Activated T-helper 2 cell treated with anti-CD3 and anti-CD28 coated beads, Interferon-gamma antibody, Interleukin-2, Interleukin-4, amounts not matched to agents 10 μg/mL and 5 μg/mL and 100 μg/mL, durations not matched to agents 14 hours and 24 hours and 36 hours (primary cell): ENCODE measurements around the gene ZNF711. TPM values are rescaled to one million over a fixed set of nuclear protein-coding genes. Genes with fewer than 3 reads are reported as not detected.
"Not testable (repeated sequence)": the region's sequence is repeated elsewhere in the genome, so short reads cannot be mapped to it uniquely, and the experiment has no call there.

Experiments used
- DNase-seq: peaks from one replicate; pipeline ENCODE4 v3.0.0; 2021; ENCODE audit warnings: low spot score
- H3K27ac Mint-ChIP-seq: one replicate; pipeline ENCODE4 v1.8.0; 2021; ENCODE audit warnings: mixed read lengths
- H3K27me3 Mint-ChIP-seq: one replicate; pipeline ENCODE4 v1.8.0; 2021; ENCODE audit warnings: low read depth, mixed read lengths
- H3K36me3 Mint-ChIP-seq: one replicate; pipeline ENCODE4 v1.8.0; 2021; ENCODE audit warnings: low read depth, mixed read lengths
- H3K4me1 Mint-ChIP-seq: one replicate; pipeline ENCODE4 v1.8.0; 2021; ENCODE audit warnings: low read depth, mixed read lengths
- H3K4me3 Mint-ChIP-seq: one replicate; pipeline ENCODE4 v1.8.0; 2021; ENCODE audit warnings: low read depth, mild to moderate bottlenecking, moderate library complexity, mixed read lengths
- H3K9me3 Mint-ChIP-seq: one replicate; pipeline ENCODE4 v1.8.0; 2021; ENCODE audit warnings: mixed read lengths
- intact Hi-C: fragments of 100-400 bp; cut with micrococcal nuclease; formaldehyde crosslinking; loops from one replicate; pipeline ENCODE4 v1.15.1; 2023
- total RNA-seq: library from RNA; stranded (reverse); gene quantifications from 2 replicates; pipeline ENCODE4 v1.2.3, GENCODE V29; 2022

The ZNF711 gene
- total RNA-seq, 1 donor from 2014 or later = 0.48 TPM

- no peaks in the 10 kb centered on the region for H3K27me3 Mint-ChIP-seq
- DNase-seq = no peak
- H3K36me3 Mint-ChIP-seq = no peaks in the 10 kb centered on the region
- H3K9me3 Mint-ChIP-seq = no peaks in the 10 kb centered on the region
- H3K4me3 Mint-ChIP-seq = no peak overlapping the region
- intact Hi-C loops = no loop called here
- H3K4me1 Mint-ChIP-seq = no peaks in the 10 kb centered on the region
- H3K27ac Mint-ChIP-seq = no peak overlapping the region
Observed at GRCh38 chrX:85309717-85310116, 65.9 kb downstream of the ZNF711 start.

GRCh38 chrX:85311348-85311747 is 67.6 kb downstream of the ZNF711 start:
- H3K4me3 Mint-ChIP-seq, H3K9me3 Mint-ChIP-seq, DNase-seq, H3K4me1 Mint-ChIP-seq, H3K27ac Mint-ChIP-seq, intact Hi-C loops, H3K27me3 Mint-ChIP-seq, H3K36me3 Mint-ChIP-seq: not testable (repeated sequence)

Other genes starting within 250 kb of the ZNF711 start
- gene APOOL, start 240.1 kb upstream of the ZNF711 start, total RNA-seq = 19.9 and 20.0 TPM in 2 replicates
- not detected in 2 replicates for gene SATL1, start 212 bp upstream of the ZNF711 start, total RNA-seq
- gene POF1B, start 135.7 kb downstream of the ZNF711 start, total RNA-seq = 0.16 TPM in 1 of 2 replicates, not detected in the other